ENCODE results near the gene DSCAML1. TPM values are rescaled to one million over a fixed set of nuclear protein-coding genes. Genes with fewer than 3 reads are reported as not detected.

Gene DSCAML1
- total RNA-seq, 4 donors from 2014 or later, result 0.54 to 1.8 (median 0.99) TPM

GRCh38 chr11:117523680-117524079 is 273.3 kb downstream of the DSCAML1 start:
- Histone ChIP-seq H3K9me3 (no peaks in the 10 kb centered on the region), H3K4me3 (replicated peaks in 1 of 3) (no peak overlapping the region)

DNA sequence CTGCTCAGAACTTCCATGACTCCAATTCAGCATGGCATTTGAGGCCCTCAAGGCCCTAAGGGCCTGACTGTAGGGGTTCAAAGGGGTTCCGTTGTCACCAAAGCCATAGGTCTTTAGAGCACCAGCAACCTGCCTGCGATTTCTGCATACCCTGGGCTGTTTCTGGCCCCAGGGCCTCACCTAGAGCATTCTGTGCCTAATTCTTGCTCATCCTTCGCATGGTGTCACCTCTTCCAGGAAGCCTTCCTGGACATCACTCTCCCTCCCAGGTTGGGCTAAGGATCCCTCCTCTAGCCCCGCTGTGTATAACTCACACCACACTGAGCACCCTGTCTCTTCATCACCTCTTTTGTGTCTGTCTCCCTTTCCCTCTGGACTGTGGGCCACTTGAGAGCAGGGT is 275.0 kb downstream of the DSCAML1 start:
- intact Hi-C loops (cut with DNase I), result no loop called here
- Histone ChIP-seq H3K27ac (no peak overlapping the region), H3K27me3 (no peaks in the 10 kb centered on the region), H3K4me1 (peaks cover 17 to 31% of the 10 kb centered on the region in 2 donors), H3K36me3 (no peaks in the 10 kb centered on the region), H3K4me3 (replicated peaks in 1 of 3) (no peak overlapping the region), H3K9me3 (no peaks in the 10 kb centered on the region)
- TF ChIP-seq CTCF (IDR thresholded peaks at IDR 0.05) (no peak), POLR2A (IDR thresholded peaks at IDR 0.05) (no peak)
- 84 to 91% methylated on average over 3 to 4 of the region's 4 CpGs for WGBS, 2 donors
- no peak for DNase-seq

More at GRCh38 chr11:117523680-117524079, 273.3 kb downstream of the DSCAML1 start:
- Histone ChIP-seq H3K4me1 (peaks cover 27 to 41% of the 10 kb centered on the region in 2 donors), H3K27ac (peak overlapping the region in 1 of 3 donors; percentile 38), H3K27me3 (no peaks in the 10 kb centered on the region), H3K36me3 (no peaks in the 10 kb centered on the region)
- WGBS, 2 donors, result 26 to 56% methylated on average over 3 of the region's 3 CpGs
- DNase-seq, result peak; percentile 59 to 66
- intact Hi-C loops (cut with DNase I), result no loop called here
- no peak for TF ChIP-seq POLR2A (IDR thresholded peaks at IDR 0.05)
- TF ChIP-seq CTCF (IDR thresholded peaks at IDR 0.05), result peak in 1 of 6 experiments; percentile 9

DNA sequence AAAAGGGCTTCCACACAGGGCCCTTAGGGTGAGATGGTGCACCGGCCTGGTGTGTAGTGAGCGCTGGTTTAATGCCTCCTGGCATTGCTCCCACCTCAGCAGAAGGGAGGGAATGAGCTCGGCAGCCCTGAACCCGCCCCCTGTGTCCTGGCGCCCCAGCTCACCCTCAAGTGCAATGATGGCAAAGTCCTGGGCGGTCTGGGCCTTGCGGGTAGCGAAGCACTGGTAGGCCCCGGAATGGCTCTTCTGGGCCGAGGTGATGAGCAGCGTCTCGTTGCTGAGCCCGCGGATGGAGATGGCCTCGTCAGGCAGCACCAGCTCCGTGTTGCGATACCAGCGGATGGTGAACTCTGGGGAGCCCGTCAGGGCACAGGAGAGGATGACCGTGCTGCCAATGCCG is 276.1 kb downstream of the DSCAML1 start:
- H3K9me3 ChIP-seq, result no peaks in the 10 kb centered on the region
- WGBS, 2 donors, result 89 to 97% methylated on average over 21 of the region's 21 CpGs
- H3K4me3 ChIP-seq (replicated peaks in 1 of 3), result no peak overlapping the region
- no peak for DNase-seq
- peaks cover 17 to 31% of the 10 kb centered on the region in 2 donors for H3K4me1 ChIP-seq
- H3K36me3 ChIP-seq, result no peaks in the 10 kb centered on the region
- intact Hi-C loops (cut with DNase I), result no loop called here
- H3K27me3 ChIP-seq, result no peaks in the 10 kb centered on the region
- TF ChIP-seq POLR2A (IDR thresholded peaks at IDR 0.05) (no peak), CTCF (IDR thresholded peaks at IDR 0.05) (no peak)
- no peak overlapping the region for H3K27ac ChIP-seq

DNA sequence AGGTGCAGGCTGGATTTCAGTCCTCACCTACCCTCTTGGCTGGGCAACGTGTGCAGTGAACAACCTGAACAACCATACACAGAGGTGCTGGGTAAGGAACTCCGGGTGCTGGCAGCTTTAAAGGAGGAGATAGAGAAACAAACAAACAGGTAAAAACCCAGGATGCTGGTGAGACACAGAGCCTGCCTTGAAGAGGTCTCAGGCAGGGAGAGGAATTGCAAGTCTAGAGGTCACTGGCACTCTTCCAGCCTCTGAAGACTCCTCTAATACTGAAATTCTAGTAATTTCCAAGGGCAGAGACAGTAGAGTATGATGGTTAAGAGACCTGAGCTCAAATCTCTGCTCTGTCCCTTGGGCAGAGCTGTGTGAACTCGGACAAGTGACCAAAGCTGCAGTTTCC is 276.8 kb downstream of the DSCAML1 start:
- H3K4me1 ChIP-seq, result peaks cover 17 to 31% of the 10 kb centered on the region in 2 donors
- whole genome bisulfite sequencing, 2 donors, result 54 to 60% methylated on average over 3 of the region's 3 CpGs
- peak; percentile 58 to 60 for DNase-seq
- intact Hi-C loops (cut with DNase I), result no loop called here
- H3K9me3 ChIP-seq, result no peaks in the 10 kb centered on the region
- H3K4me3 ChIP-seq (replicated peaks in 1 of 3), result no peak overlapping the region
- H3K27me3 ChIP-seq, result no peaks in the 10 kb centered on the region
- no peaks in the 10 kb centered on the region for H3K36me3 ChIP-seq
- TF ChIP-seq POLR2A (IDR thresholded peaks at IDR 0.05) (no peak), CTCF (IDR thresholded peaks at IDR 0.05) (peak in 3 of 6 experiments; percentile 6 to 26 (median 18))
- H3K27ac ChIP-seq, result peak overlapping the region in 1 of 3 donors; percentile 0

DNA sequence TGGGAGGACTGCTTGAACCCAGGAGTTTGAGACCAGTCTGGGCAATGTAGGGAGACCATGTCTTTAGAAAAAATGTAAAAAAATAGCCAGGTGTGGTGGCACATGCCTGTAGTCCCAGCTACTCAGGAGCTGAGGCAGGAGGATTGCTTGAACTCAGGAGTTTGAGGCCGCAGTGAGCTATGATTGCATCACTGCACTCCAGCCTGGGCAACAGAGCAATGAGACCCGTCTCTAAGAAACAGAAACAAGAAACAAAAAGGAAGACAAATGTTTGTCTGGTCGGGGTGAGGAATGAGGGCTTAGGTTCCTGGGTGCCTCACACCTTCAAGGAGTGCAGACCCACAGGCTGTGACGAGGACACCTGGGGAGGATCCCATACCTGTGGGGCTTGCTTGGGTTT is 277.4 kb downstream of the DSCAML1 start:
- no peak overlapping the region for H3K4me3 ChIP-seq (replicated peaks in 1 of 3)
- intact Hi-C loops (cut with DNase I), result no loop called here

More for the DNA sequence above, 277.4 kb downstream of the DSCAML1 start:
- Histone ChIP-seq H3K36me3 (no peaks in the 10 kb centered on the region), H3K27ac (peak overlapping the region in 1 of 3 donors; percentile 0), H3K4me1 (peaks cover 17 to 31% of the 10 kb centered on the region in 2 donors), H3K27me3 (no peaks in the 10 kb centered on the region), H3K9me3 (no peaks in the 10 kb centered on the region)
- DNase-seq, result peak; percentile 40 to 55
- 35 to 39% methylated on average over 4 of the region's 4 CpGs for WGBS, 2 donors
- no peak for TF ChIP-seq CTCF (IDR thresholded peaks at IDR 0.05)
